ENCODE measurements around the gene GCLC. TPM values are rescaled to one million over a fixed set of nuclear protein-coding genes. Genes with fewer than 3 reads are reported as not detected.

GCLC gene
- total and polyA plus RNA-seq, 12 donors, result 7.3 to 116 (median 37.9) TPM

GRCh38 chr6:53547166-53547810 lies 2.4 kb upstream of the GCLC start:
- H3K27me3 ChIP-seq, result no peaks in the 10 kb centered on the region
- no peaks in the 10 kb centered on the region for H3K9me3 ChIP-seq (replicated peaks in 1 of 3)
- intact Hi-C loops (cut with DNase I), result no loop called here
- no peaks in the 10 kb centered on the region for H3K36me3 ChIP-seq (replicated peaks in 1 of 2)
- TF ChIP-seq CTCF (IDR thresholded peaks at IDR 0.05) (no peak), POLR2A (IDR thresholded peaks at IDR 0.05) (no peak)
- H3K4me1 ChIP-seq (replicated peaks in 1 of 2), result peaks cover 0 to 28% of the 10 kb centered on the region in 2 donors
- peak overlapping the region in 2 of 4 donors; percentile 38 to 68 for H3K4me3 ChIP-seq
- H3K27ac ChIP-seq, result peak overlapping the region in 3 of 5 donors; percentile 60 to 86 (median 76)
- 12 to 16% (median 14%) methylated on average over 12 of the region's 12 CpGs for WGBS, 4 donors
- DNase-seq, result peak in 1 of 7 donors; percentile 19

GRCh38 chr6:53546281-53546680 lies 1.4 kb upstream of the GCLC start:
- 89 to 92% (median 90%) methylated on average over 2 of the region's 2 CpGs for WGBS, 4 donors
- H3K4me1 ChIP-seq (replicated peaks in 1 of 2), result peaks cover 0 to 35% of the 10 kb centered on the region in 2 donors
- intact Hi-C loops (cut with DNase I), result no loop called here
- no peak overlapping the region for H3K4me3 ChIP-seq
- H3K9me3 ChIP-seq (replicated peaks in 1 of 3), result no peaks in the 10 kb centered on the region
- no peak for DNase-seq
- no peaks in the 10 kb centered on the region for H3K36me3 ChIP-seq (replicated peaks in 1 of 2)
- H3K27ac ChIP-seq, result no peak overlapping the region
- no peak for TF ChIP-seq CTCF (IDR thresholded peaks at IDR 0.05)
- no peak for TF ChIP-seq POLR2A (IDR thresholded peaks at IDR 0.05)
- no peaks in the 10 kb centered on the region for H3K27me3 ChIP-seq

- H3K4me3 ChIP-seq, result peak overlapping the region; percentile 45 to 90 (median 62)
- H3K27me3 ChIP-seq, result no peaks in the 10 kb centered on the region
- H3K27ac ChIP-seq, result peak overlapping the region; percentile 92 to 98 (median 95)
- peaks cover 0 to 46% of the 10 kb centered on the region in 2 donors for H3K4me1 ChIP-seq (replicated peaks in 1 of 2)
- no peaks in the 10 kb centered on the region for H3K36me3 ChIP-seq (replicated peaks in 1 of 2)
- TF ChIP-seq POLR2A (IDR thresholded peaks at IDR 0.05), result no peak
- no peak for TF ChIP-seq CTCF (IDR thresholded peaks at IDR 0.05)
- H3K9me3 ChIP-seq (replicated peaks in 1 of 3), result no peaks in the 10 kb centered on the region
- 0% methylated on average over 19 to 24 of the region's 24 CpGs for WGBS, 4 donors
- DNase-seq, result peak in 2 of 7 donors; percentile 36 to 56
- intact Hi-C loops (cut with DNase I), result loop anchor here (5.0 kb wide), 2 partner anchors 47 to 108 kb away; no protein-coding TSS in a partner anchor
These were observed 758 bp downstream of the GCLC start for GRCh38 chr6:53544217-53544469.

GRCh38 chr6:53543359-53544216 lies 1.3 kb downstream of the GCLC start:
- no peak for DNase-seq
- intact Hi-C loops (cut with DNase I), result loop anchor here (5.0 kb wide), 2 partner anchors 46 to 109 kb away; no protein-coding TSS in a partner anchor
- Histone ChIP-seq H3K36me3 (replicated peaks in 1 of 2) (no peaks in the 10 kb centered on the region), H3K4me1 (replicated peaks in 1 of 2) (peaks cover 0 to 48% of the 10 kb centered on the region in 2 donors), H3K27ac (peak overlapping the region in 4 of 5 donors; percentile 92 to 98 (median 96)), H3K9me3 (replicated peaks in 1 of 3) (no peaks in the 10 kb centered on the region), H3K27me3 (no peaks in the 10 kb centered on the region), H3K4me3 (peak overlapping the region in 3 of 4 donors; percentile 45 to 90 (median 64))
- TF ChIP-seq POLR2A (IDR thresholded peaks at IDR 0.05), result no peak
- no peak for TF ChIP-seq CTCF (IDR thresholded peaks at IDR 0.05)
- 5 to 7% (median 6%) methylated on average over 7 of the region's 7 CpGs for WGBS, 4 donors

Data from adrenal gland (tissue), 12 donors.